ENCODE data around the gene NCOA4. TPM values are rescaled to one million over a fixed set of nuclear protein-coding genes. Genes with fewer than 3 reads are reported as not detected.

Gene NCOA4
- total and polyA plus RNA-seq, 4 donors: 40.5 to 281 (median 109) TPM

GRCh38 chr10:46025406-46025805, 5.0 kb downstream of the NCOA4 start:
- Histone ChIP-seq H3K4me1 (ENCODE audit: control insufficient read depth in 5 of 5, insufficient read depth in 5 of 5, low read length in 5 of 5) (peaks cover 2 to 37% (median 13%) of the 10 kb centered on the region in 5 donors), H3K4me3 (no peak overlapping the region), H3K27ac (ENCODE audit: low read depth in 1 of 2, low read length in 1 of 2) (no peak overlapping the region), H3K27me3 (ENCODE audit: control insufficient read depth in 3 of 3, insufficient read depth in 3 of 3, low read length in 2 of 3) (no peaks in the 10 kb centered on the region), H3K36me3 (ENCODE audit: control insufficient read depth in 4 of 4, insufficient read depth in 4 of 4, low read length in 4 of 4) (no peaks in the 10 kb centered on the region), H3K9me3 (ENCODE audit: control insufficient read depth in 4 of 4, insufficient read depth in 3 of 4, low read length in 3 of 4) (no peaks in the 10 kb centered on the region), H3K9ac (ENCODE audit: insufficient read depth in 1 of 2, low read length in 2 of 2) (no peak overlapping the region)
- DNase-seq: no peak
- TF ChIP-seq CTCF (IDR thresholded peaks at IDR 0.05; ENCODE audit: control extremely low read depth, extremely low read depth): no peak
- WGBS, 2 donors: 72 to 90% methylated on average over 2 of the region's 2 CpGs
- ATAC-seq (ENCODE audit: insufficient read depth, low FRiP score): no peak

DNA sequence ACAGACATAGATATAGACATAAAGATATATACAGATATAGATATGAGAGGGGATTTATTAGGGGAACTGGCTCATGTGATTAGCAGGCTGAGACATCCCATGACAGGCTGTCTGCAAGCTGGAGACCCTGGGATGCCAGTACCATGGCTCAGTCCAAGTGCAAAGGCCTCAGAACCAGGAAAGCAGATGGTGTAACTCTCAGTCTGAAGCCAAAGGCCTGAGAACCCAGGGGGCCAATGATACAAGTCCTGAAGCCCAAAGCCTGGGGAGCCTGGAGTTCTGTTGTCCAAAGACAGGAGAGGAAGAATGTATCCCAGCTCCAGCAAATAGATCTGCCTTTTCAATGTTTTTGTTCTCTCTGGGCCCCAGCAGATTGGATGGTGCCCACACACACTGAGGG, 5.5 kb downstream of the NCOA4 start:
- Histone ChIP-seq H3K4me1 (ENCODE audit: control insufficient read depth in 5 of 5, insufficient read depth in 5 of 5, low read length in 5 of 5) (peaks cover 5 to 37% (median 14%) of the 10 kb centered on the region in 5 donors), H3K27ac (ENCODE audit: low read depth in 1 of 2, low read length in 1 of 2) (no peak overlapping the region), H3K27me3 (ENCODE audit: control insufficient read depth in 3 of 3, insufficient read depth in 3 of 3, low read length in 2 of 3) (no peaks in the 10 kb centered on the region), H3K4me3 (no peak overlapping the region), H3K9ac (ENCODE audit: insufficient read depth in 1 of 2, low read length in 2 of 2) (no peak overlapping the region), H3K36me3 (ENCODE audit: control insufficient read depth in 4 of 4, insufficient read depth in 4 of 4, low read length in 4 of 4) (no peaks in the 10 kb centered on the region), H3K9me3 (ENCODE audit: control insufficient read depth in 4 of 4, insufficient read depth in 3 of 4, low read length in 3 of 4) (no peaks in the 10 kb centered on the region)
- no peak for TF ChIP-seq CTCF (IDR thresholded peaks at IDR 0.05; ENCODE audit: control extremely low read depth, extremely low read depth)
- ATAC-seq (ENCODE audit: insufficient read depth, low FRiP score): no peak
- DNase-seq: no peak

DNA sequence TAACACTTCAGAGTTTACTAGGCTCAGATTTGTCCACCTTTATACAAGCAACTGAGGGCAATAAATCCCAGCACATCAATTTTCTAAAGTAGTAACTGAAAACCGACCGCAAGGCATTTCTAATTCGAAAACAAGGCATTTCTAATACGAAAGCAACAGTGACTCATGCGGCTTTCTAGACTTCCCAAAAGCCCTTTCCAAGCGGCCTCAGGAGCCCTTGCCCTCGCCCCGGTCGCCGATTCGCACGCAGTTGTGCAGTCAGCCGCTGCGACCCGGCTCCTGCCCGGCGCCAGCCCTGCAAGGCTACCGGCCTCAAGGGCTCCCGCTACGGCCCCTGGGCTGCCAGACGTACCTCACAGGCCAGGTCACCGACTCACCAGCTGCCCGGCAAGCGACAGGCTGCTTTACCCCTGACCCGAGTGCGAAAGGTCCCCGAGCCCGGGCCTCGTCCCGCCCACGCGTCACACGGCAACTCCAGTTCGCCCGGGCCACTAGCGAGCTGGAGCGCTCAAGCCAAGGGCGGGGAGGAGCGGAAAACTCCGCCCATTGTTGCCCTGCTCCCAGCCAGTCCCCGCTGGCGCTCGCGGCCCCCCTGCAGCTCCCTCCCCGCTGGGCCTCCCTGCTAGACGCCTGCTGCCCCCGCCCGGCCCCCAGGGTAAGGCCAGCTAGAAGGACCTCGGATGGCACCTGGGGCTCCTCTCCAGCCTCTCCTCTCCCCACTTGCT, 7.3 kb downstream of the NCOA4 start:
- 1 to 2% methylated on average over 44 to 49 of the region's 49 CpGs for WGBS, 2 donors
- peak; percentile 78 to 85 (median 85) for DNase-seq
- Histone ChIP-seq H3K4me3 (peak overlapping the region; percentile 78), H3K9ac (ENCODE audit: insufficient read depth in 1 of 2, low read length in 2 of 2) (peak overlapping the region in 1 of 2 donors; percentile 47), H3K27me3 (ENCODE audit: control insufficient read depth in 3 of 3, insufficient read depth in 3 of 3, low read length in 2 of 3) (no peaks in the 10 kb centered on the region), H3K4me1 (ENCODE audit: control insufficient read depth in 5 of 5, insufficient read depth in 5 of 5, low read length in 5 of 5) (peaks cover 10 to 35% (median 11%) of the 10 kb centered on the region in 5 donors), H3K36me3 (ENCODE audit: control insufficient read depth in 4 of 4, insufficient read depth in 4 of 4, low read length in 4 of 4) (no peaks in the 10 kb centered on the region), H3K27ac (ENCODE audit: low read depth in 1 of 2, low read length in 1 of 2) (peak overlapping the region; percentile 95 to 96), H3K9me3 (ENCODE audit: control insufficient read depth in 4 of 4, insufficient read depth in 3 of 4, low read length in 3 of 4) (no peaks in the 10 kb centered on the region)
- ATAC-seq (ENCODE audit: insufficient read depth, low FRiP score): peak; percentile 94
- no peak for TF ChIP-seq CTCF (IDR thresholded peaks at IDR 0.05; ENCODE audit: control extremely low read depth, extremely low read depth)

- Histone ChIP-seq H3K27me3 (ENCODE audit: control insufficient read depth in 3 of 3, insufficient read depth in 3 of 3, low read length in 2 of 3) (no peaks in the 10 kb centered on the region), H3K4me3 (no peak overlapping the region), H3K4me1 (ENCODE audit: control insufficient read depth in 5 of 5, insufficient read depth in 5 of 5, low read length in 5 of 5) (peaks cover 4 to 35% (median 12%) of the 10 kb centered on the region in 5 donors), H3K9ac (ENCODE audit: insufficient read depth in 1 of 2, low read length in 2 of 2) (no peak overlapping the region), H3K36me3 (ENCODE audit: control insufficient read depth in 4 of 4, insufficient read depth in 4 of 4, low read length in 4 of 4) (peaks cover 4 to 6% (median 5%) of the 10 kb centered on the region in 4 donors), H3K9me3 (ENCODE audit: control insufficient read depth in 4 of 4, insufficient read depth in 3 of 4, low read length in 3 of 4) (no peaks in the 10 kb centered on the region), H3K27ac (ENCODE audit: low read depth in 1 of 2, low read length in 1 of 2) (peak overlapping the region; percentile 50 to 74)
- no peak for DNase-seq
- 41 to 69% methylated on average over 3 of the region's 3 CpGs for WGBS, 2 donors
- ATAC-seq (ENCODE audit: insufficient read depth, low FRiP score): no peak
- TF ChIP-seq CTCF (IDR thresholded peaks at IDR 0.05; ENCODE audit: control extremely low read depth, extremely low read depth): no peak
These were observed 10.1 kb downstream of the NCOA4 start for GRCh38 chr10:46020344-46020657.
